ENCODE results near the gene RASA3. TPM values are rescaled to one million over a fixed set of nuclear protein-coding genes. Genes with fewer than 3 reads are reported as not detected.

RASA3 gene
- total RNA-seq, 1 experiment from 2014 or later, result 10.0 TPM

GRCh38 chr13:114146173-114146572 is 13.8 kb upstream of the RASA3 start:
- Histone ChIP-seq H3K4me2 (no peak overlapping the region), H3K9me2 (ENCODE audit: insufficient read depth) (no peaks in the 10 kb centered on the region), H3K79me2 (ENCODE audit: low read depth) (no peaks in the 10 kb centered on the region), H3K9me3 (ENCODE audit: insufficient read depth, low read depth) (no peaks in the 10 kb centered on the region), H3K27me3 (ENCODE audit: insufficient read depth, low read depth) (no peaks in the 10 kb centered on the region), H3K27ac (no peak overlapping the region), H4K20me1 (ENCODE audit: insufficient read depth) (no peaks in the 10 kb centered on the region), H3K36me3 (ENCODE audit: low read depth) (no peaks in the 10 kb centered on the region), H3K4me1 (replicated peaks; ENCODE audit: insufficient read depth) (peaks cover 13% of the 10 kb centered on the region), H3K4me3 (no peak overlapping the region), H3F3A (ENCODE audit: insufficient read depth, low read depth) (peaks cover 9% of the 10 kb centered on the region; the same call in 1 of the 2 replicates), H2AFZ (no peak overlapping the region)
- POLR2A ChIA-PET (ENCODE audit: unreplicated experiment), result no interaction called here
- TF ChIP-seq EZH2 (IDR thresholded peaks at IDR 0.05; ENCODE audit: low read depth), result no peak
- TF ChIP-seq CTCF (conservative IDR thresholded peaks at IDR 0.05), result no peak
- CTCF ChIA-PET, result no interaction called here
- BruUV-seq (replicated peaks), result no TSS peak
- intact Hi-C loops (cut with micrococcal nuclease; ENCODE audit: unreplicated experiment), result no loop called here
- DNase-seq, result no peak

GRCh38 chr13:114145722-114146121 is 13.3 kb upstream of the RASA3 start:
- no peak overlapping the region for H3K4me2 ChIP-seq
- DNase-seq, result no peak
- intact Hi-C loops (cut with micrococcal nuclease; ENCODE audit: unreplicated experiment), result no loop called here
- no peak overlapping the region for H2AFZ ChIP-seq
- H3F3A ChIP-seq (ENCODE audit: insufficient read depth, low read depth), result peaks cover 11% of the 10 kb centered on the region
- H4K20me1 ChIP-seq (ENCODE audit: insufficient read depth), result no peaks in the 10 kb centered on the region
- CTCF ChIA-PET, result no interaction called here
- TF ChIP-seq CTCF (conservative IDR thresholded peaks at IDR 0.05), result no peak
- TF ChIP-seq EZH2 (IDR thresholded peaks at IDR 0.05; ENCODE audit: low read depth), result no peak
- H3K27me3 ChIP-seq (ENCODE audit: insufficient read depth, low read depth), result no peaks in the 10 kb centered on the region
- no peak overlapping the region for H3K4me3 ChIP-seq
- BruUV-seq (replicated peaks), result no TSS peak
- POLR2A ChIA-PET (ENCODE audit: unreplicated experiment), result no interaction called here
- no peaks in the 10 kb centered on the region for H3K9me2 ChIP-seq (ENCODE audit: insufficient read depth)
- H3K9me3 ChIP-seq (ENCODE audit: insufficient read depth, low read depth), result no peaks in the 10 kb centered on the region
- no peaks in the 10 kb centered on the region for H3K36me3 ChIP-seq (ENCODE audit: low read depth)
- H3K27ac ChIP-seq, result no peak overlapping the region
- H3K79me2 ChIP-seq (ENCODE audit: low read depth), result no peaks in the 10 kb centered on the region
- peaks cover 9% of the 10 kb centered on the region for H3K4me1 ChIP-seq (replicated peaks; ENCODE audit: insufficient read depth)

- H3K27me3 ChIP-seq (ENCODE audit: insufficient read depth, low read depth), result no peaks in the 10 kb centered on the region
- H3K27ac ChIP-seq, result no peak overlapping the region
- no peak overlapping the region for H3K4me2 ChIP-seq
- H4K20me1 ChIP-seq (ENCODE audit: insufficient read depth), result no peaks in the 10 kb centered on the region
- H3K9me2 ChIP-seq (ENCODE audit: insufficient read depth), result no peaks in the 10 kb centered on the region
- no peak for TF ChIP-seq CTCF (conservative IDR thresholded peaks at IDR 0.05)
- TF ChIP-seq EZH2 (IDR thresholded peaks at IDR 0.05; ENCODE audit: low read depth), result no peak
- H3K9me3 ChIP-seq (ENCODE audit: insufficient read depth, low read depth), result no peaks in the 10 kb centered on the region
- no peak for DNase-seq
- BruUV-seq (replicated peaks), result no TSS peak
- intact Hi-C loops (cut with micrococcal nuclease; ENCODE audit: unreplicated experiment), result no loop called here
- H3K79me2 ChIP-seq (ENCODE audit: low read depth), result no peaks in the 10 kb centered on the region
- ChIA-PET POLR2A (ENCODE audit: unreplicated experiment) (no interaction called here), CTCF (no interaction called here)
- no peaks in the 10 kb centered on the region for H3K36me3 ChIP-seq (ENCODE audit: low read depth)
- no peak overlapping the region for H2AFZ ChIP-seq
- H3F3A ChIP-seq (ENCODE audit: insufficient read depth, low read depth), result peaks cover 15% of the 10 kb centered on the region
- H3K4me3 ChIP-seq, result no peak overlapping the region
- peaks cover 4% of the 10 kb centered on the region; the same call in 1 of the 2 replicates for H3K4me1 ChIP-seq (replicated peaks; ENCODE audit: insufficient read depth)
Observed at GRCh38 chr13:114145256-114145655, 12.8 kb upstream of the RASA3 start.
